ENCODE results near the gene GSTA5.
"Not testable (repeated sequence)": the region's sequence is repeated elsewhere in the genome, so short reads cannot be mapped to it uniquely, and the experiment has no call there.

Gene GSTA5

DNA sequence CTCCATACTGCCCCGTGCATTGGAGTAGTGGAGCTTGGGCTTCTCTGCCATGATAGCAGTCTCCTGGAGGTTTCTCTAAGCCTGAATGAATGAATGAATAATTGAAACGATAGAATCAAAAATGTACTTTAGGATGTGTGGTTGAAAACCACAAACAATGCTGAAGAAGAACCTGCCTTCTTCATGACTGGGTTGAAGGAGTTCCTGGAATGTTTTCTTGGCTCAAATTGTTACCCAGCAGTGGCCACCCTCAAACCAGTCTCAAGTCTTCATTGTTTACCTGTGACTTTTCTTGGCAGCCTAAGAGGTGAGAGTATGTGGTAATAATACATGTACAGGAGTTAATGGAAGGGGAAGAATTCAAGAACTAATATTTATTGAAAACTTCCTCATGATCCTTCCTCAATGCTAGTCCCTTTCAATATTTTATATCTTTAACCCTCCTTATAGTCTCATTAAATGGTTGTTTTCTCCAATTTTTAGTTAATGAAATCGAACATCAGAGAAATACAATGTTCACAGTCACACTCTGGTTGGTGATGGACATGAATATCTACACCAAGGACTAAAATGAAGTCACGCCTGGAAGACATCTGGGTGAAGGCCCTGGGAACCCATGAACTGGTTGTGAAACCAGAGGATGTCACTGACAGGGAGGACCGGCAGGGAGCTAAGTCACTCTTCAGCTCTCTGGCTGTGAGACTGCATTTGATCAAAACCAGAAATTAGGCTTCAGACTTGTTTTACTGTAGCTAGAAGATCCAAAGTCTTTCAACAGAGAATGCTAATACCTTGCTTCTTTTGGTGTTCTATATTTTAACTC, at the start of gene GSTA5:
GSTA5 (minus strand) TSS at position 51 of the 823 bp plus-strand sequence.
- in situ Hi-C loops (cut with MboI; ENCODE audit: low sequenced_read_pairs) = no loop called here

DNA sequence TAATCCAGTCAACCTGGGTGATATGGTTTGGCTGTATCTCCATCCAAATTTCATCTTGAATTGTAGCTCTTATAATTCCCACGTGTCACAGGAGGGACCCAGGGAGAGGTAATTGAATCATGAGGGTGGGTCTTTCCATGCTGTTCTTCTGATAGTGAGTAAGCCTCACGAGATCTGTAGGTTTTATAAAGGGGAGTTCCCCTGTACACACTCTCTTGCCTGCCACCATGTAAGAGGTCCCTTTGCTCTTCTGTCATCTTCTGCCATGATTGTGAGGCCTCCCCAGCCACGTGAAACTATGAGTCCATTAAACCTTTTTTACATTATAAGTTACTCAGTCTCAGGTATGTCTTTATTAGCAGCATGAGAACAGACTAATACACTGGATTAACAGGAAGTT, 49.4 kb upstream of the GSTA5 start:
- in situ Hi-C loops (cut with MboI; ENCODE audit: low sequenced_read_pairs) = no loop called here

DNA sequence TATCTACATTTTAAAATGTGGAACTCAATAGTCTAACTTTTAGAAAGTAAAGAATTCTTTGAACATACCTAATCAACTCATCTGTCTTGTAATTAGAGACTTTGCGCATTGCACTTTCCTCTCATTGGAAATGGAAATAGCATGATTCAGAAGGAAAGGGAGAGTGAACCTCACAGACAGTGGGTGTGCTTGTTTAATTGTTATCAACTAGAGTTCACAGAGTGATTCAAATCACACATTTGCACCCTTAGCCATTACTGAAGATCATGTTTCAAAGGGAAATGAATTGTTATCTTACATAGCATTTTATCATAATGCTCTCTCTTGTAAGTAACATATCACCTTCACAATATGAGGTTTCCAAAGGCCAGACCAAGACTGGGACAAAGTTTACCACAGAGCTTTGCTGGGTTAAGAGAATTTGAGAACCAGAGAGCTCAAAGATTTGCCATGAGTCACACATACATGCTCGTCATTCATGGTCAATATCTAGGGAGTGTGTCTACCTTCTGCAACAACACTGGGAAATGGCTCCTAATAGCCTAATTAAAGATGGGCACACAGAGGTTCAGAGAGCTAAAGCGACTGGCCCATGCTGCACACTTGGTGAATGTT, 47.4 kb upstream of the GSTA5 start:
- in situ Hi-C loops (cut with MboI; ENCODE audit: low sequenced_read_pairs) = no loop called here

DNA sequence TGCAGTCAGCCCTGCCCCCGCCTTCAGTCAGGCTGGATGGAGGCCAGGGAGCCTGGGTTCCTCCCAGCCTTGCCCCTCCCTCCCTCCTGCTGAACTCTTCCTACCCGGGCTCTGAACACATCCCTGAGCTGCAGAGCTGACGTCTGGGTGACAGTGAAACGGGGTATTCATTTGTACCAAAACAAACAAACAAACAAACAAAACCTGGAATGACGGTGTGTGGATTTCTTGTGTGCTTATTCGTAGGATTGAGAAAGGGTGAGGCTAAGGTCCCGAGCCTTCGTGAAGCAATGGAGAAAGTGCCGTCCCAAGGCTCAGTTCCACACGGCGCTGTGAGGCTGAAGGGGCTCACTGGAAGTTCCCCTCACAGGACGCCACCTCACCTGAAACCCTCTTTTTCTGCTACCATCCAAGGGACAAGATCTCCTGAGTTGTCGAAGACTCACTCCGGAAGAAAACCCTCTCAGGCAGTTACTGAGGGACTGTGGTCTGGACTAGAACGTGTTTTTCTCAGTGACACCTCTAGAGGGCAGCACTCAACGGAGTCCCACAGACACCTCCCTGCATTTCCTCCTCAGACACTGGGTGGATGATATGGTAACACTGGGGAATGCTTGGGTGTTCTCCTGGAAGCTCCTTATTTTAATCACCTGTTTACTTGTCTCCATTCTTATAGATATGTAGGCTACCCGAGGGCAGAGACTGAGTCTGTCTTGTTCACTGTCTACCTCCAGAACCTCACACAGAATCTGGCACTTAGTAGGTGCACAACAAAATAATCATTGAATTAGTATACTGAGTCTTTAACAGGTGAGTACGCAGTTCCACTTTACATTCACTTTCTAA, 41.6 kb upstream of the GSTA5 start:
- in situ Hi-C loops (cut with MboI; ENCODE audit: low sequenced_read_pairs) = no loop called here

DNA sequence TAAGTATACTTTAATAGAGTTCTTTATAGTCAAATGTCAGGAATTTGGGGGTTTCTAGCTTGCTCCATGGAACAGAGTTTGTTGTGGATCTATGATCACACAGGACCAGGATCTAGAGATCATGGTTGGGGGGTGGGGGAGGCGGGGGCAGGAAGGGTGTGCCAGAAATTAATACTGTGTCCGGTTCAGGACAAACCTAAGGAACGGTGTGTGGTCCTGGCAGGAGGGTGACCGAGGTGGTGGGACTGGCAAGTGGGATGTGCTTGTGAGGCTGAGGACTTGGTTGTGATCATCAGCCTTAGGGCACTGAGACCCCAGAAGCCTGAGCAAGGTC, 41.0 kb upstream of the GSTA5 start:
- in situ Hi-C loops (cut with MboI; ENCODE audit: low sequenced_read_pairs) = no loop called here

DNA sequence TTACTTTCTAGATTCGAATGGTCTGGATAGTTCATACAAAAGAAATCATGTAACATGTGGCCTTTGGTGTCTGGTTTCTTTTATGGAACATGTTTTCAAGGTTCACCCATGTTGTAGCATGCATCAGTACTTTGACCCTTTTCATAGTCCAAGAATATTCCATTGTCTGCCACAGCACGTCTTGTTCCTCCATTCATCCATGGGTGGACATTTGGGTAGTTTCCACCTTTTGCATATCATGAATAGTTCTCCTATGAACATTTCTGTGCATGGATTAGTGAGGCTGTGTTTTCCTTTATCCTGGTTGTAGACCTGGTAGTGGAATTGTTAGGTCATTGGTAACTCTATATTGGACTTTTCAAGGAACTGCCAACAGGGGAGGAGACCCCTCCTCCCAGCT, 37.2 kb upstream of the GSTA5 start:
- in situ Hi-C loops (cut with MboI; ENCODE audit: low sequenced_read_pairs) = no loop called here

DNA sequence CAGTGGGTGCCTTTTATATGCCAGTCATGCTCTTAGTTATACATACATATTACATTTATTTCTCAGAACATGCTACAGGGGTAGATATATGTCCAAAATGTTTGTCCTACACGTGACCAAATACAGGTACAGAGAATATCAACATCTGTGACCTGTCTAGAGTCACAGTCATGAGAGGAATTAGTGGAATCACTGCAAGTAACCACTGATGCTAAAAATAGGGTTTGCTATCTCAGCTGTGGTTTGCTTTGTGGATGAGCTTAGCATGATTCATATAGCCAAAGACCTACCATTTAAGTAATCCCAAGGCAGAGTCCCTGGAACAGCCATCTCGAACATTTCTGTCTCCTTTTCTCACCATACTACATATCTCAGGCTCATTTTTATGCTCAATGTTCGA, 36.6 kb upstream of the GSTA5 start:
- in situ Hi-C loops (cut with MboI; ENCODE audit: low sequenced_read_pairs) = no loop called here

DNA sequence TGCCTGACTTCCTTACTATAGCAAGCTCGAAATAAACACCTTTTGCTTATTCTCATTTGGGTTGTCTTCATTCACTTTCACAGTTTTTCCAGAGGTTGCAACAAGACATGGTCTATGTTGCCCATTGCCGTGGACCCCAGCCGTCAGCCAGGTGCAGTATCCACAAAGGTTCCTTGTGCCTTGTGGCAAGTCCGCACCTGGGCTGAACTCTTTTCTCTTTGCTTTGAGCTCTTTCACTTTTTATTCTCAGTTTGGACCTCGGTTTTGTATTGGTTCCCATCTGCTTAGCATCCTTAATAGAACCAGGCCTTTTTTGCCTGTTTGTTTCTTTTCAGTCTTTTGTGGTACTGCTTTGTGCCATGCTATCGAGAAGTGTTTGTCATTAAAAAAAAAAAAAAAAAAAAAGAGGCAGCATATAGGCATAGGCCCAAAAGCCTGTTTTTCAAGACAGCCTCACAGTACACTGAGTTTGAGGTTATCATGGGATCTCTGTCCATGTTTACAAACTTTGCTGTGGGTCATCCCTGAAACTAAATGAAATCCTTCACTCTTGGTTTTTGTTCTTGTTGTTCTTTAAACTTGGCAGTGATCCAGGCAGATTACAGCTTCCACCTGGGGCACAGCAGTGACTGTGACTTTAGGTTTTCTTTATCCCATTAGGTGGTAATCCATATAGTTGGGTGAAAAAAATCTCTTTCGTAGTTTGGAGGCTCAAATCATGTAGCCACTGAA, 35.6 kb upstream of the GSTA5 start:
- in situ Hi-C loops (cut with MboI; ENCODE audit: low sequenced_read_pairs) = no loop called here

DNA sequence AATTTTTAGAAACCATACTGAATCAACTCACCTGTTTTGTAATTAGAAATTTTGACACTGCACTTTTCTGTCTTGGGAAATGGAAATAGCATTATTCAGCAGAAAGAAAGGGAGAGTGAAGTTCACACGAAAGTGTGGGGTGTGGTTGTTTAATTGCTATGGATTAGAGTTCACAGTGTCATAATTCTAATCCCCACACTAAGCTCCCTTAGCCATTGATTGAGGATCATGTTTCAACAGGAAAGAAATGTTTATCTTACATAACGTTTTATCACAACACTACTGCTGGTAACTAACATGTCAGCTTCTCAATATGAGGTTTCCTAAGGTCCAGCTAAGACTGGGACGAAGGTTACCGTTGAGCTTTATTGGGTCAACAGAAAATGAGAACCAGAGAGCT, 31.4 kb upstream of the GSTA5 start:
- in situ Hi-C loops (cut with MboI; ENCODE audit: low sequenced_read_pairs) = no loop called here

DNA sequence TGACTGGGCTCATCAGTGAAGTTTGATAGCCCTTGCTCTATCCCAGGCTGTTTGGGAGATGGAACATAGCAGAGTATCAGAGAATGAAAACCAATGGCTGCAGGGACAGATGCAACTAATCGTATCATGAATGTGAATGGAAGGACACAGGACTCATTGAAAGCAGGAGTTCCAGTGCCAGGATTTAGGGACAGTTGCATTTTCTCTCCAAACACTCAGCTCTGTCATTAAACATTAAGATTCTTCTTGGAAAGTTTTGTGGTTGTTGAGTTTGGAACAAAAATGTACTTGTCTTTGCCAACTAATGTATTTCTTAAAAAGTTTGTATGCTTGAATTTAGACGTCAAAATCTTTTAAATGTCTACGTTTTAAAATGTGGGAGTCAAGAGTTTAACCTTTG, 31.0 kb upstream of the GSTA5 start:
- in situ Hi-C loops (cut with MboI; ENCODE audit: low sequenced_read_pairs) = no loop called here

DNA sequence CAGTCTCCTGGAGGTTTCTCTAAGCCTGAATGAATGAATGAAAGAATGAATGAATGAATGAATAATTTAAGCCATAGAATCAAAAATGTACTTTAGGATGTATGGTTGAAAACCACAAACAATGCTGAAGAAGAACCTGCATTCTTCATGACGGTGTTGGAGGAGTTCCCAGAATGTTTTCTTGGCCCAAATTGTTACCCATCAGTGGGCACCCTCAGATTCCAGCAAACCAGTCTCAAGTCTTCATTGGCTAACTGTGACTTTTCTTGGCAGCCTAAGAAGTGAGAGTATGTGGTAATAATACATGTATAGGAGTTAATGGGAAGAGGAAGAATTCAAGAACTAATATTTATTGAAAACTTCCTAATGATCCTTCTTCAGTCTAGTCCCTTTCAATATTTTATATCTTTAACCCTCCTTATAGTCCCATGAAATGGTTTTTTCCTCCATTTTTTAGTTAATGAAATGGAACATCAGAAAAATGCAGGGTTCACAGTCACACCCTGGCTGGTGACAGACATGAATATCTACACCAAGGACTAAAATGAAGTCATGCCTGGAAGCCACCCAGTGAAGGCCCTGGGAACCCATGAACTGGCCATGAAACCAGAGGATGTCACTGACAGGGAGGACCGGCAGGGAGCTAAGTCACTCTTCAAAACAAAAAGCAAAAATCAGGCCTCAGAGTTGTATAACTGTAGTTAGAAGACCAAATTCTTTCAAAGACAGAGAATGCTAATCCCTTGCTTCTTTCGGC, 29.9 kb upstream of the GSTA5 start:
- in situ Hi-C loops (cut with MboI; ENCODE audit: low sequenced_read_pairs) = not testable (repeated sequence)

DNA sequence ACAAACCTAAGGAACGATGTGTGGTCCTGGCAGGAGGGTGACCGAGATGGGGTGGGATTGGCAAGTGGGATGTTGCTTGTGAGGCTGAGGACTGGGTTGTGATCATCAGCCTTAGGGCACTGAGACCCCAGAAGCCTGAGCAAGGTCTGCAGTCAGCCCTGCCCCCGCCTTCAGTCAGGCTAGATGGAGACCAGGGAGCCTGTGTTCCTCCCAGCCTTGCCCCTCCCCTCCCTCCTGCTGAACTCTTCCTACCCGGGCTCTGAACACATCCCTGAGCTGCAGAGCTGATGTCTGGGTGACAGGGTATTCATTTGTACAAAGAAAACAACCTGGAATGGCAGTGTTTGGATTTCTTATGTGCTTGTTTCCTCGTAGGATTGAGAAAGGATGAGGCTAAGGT, 28.3 kb upstream of the GSTA5 start:
- in situ Hi-C loops (cut with MboI; ENCODE audit: low sequenced_read_pairs) = not testable (repeated sequence)

DNA sequence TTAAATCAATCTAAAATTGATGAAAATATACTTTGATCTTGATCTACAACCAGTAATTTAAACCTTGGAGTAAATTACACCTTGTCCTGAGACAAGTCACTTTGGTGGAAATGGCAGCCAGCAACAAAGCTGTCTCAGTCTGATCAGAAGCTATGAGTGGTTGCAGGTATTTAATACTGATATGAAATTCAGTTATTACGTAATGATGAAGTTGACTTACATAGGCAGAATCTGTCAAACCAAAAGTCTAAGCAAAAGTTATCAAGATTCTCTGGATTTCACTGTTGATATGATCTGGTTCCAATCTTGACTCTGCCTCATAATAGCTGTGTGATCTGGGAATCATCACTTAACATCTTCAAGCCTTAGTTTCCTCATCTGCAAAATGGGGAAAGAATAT, 27.6 kb upstream of the GSTA5 start:
- in situ Hi-C loops (cut with MboI; ENCODE audit: low sequenced_read_pairs) = no loop called here

DNA sequence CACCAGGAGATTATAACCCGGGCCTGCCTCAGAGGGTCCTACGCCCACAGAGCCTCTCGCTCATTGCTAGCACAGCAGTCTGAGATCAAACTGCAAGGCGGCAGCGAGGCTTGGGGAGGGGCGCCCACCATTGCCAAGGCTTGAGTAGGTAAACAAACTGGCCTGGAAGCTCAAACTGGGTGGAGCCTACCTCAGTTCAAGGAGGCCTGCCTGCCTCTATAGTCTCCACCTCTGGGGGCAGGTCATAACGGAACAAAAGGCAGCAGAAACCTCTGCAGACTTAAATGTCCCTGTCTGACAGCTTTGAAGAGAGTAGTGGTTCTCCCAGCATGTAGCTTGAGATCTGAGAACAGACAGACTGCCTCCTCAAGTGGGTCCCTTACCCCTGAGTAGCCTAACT, 20.5 kb upstream of the GSTA5 start:
- in situ Hi-C loops (cut with MboI; ENCODE audit: low sequenced_read_pairs) = not testable (repeated sequence)

DNA sequence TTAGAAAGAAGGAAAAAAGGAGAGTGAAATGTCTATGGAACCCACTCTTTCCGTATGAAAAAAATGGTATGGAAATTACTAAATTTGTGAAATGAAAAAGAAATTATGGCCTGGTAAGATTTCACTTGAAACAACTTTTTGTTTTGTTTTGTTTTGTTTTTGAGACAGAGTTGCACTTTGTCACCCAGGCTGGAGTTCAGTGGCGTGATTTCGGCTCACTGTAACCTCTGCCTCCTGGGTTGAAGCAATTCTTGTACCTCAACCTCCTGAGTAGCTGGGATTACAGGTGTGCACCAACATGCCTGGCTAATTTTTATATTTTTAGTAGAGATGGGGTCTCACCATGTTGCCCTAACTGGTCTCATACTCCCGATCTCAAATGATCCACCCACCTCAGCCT, 17.8 kb upstream of the GSTA5 start:
- in situ Hi-C loops (cut with MboI; ENCODE audit: low sequenced_read_pairs) = no loop called here

DNA sequence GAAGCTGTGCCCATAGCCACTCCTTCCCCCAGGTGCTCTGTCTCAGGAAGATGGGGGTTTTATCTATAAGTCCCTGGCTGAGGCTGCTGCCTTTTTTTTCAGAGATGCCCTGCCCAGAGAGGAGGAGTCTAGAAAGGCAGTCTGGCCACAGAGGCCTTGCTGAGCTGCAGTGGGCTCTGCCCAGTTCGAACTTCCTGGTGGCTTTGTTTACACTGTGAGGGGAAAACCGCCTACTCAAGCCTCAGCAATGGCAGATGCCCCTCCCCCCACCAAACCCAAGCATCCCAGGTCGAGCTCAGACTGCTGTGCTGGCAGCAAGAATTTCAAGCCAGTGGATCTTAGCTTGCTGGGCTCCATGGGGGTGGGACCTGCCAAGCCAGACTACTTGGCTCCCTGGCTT, 15.5 kb upstream of the GSTA5 start:
- in situ Hi-C loops (cut with MboI; ENCODE audit: low sequenced_read_pairs) = not testable (repeated sequence)

DNA sequence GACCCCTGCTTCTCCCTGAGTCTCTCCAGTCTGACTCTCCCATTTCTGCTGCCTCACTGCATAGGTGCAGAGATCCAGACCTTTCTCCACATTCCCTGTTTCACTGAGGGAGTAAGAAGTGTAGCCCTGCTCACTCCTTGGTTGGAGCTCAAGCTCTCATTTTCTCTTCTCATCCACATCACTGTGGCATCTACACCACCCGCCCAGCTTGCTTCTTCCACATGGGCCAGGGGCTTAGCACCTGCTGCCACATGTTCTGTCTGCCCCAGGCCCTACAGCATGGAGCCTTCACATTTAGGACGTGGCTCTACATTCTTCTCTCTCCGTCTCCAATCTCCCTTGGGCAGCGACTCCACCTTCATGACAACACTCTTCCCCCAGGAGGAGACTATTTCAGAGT, 8.5 kb upstream of the GSTA5 start:
- in situ Hi-C loops (cut with MboI; ENCODE audit: low sequenced_read_pairs) = no loop called here

DNA sequence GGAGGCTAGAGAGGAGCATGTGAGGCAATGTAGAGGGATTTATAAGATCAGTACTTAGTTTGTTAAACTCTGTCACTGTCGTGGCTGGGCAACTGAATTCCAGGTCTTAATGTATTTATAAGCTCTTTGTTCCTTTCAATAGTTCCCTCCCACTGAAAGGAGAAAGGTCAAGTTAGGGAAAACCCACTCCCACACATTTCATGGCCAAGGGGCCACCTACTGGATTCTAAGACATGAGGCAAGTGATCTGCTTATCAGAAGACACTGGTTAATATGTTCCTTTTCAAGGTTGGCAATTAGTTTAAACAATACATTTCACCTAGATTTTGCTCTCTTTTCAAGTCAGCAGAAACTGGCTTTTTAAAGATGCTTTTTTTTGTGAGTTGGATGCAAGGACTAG, 5.4 kb upstream of the GSTA5 start:
- in situ Hi-C loops (cut with MboI; ENCODE audit: low sequenced_read_pairs) = no loop called here

DNA sequence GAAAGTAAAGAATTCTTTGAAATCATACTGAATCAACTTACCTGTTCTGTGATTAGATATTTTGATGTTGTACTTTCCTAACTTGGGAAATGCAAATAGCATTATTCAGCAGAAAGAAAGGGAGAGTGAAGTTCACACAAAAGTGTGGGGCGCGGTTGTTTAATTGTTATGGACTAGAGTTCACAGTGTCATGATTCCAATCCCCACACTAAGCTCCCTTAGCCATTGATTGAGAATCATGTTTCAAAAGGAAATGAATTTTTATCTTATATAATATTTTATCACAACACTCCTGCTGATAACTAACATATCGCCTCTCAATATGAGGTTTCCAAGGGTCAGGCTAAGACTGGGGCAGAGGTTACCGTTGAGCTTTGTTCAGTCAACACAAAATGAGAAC, 3.0 kb upstream of the GSTA5 start:
- in situ Hi-C loops (cut with MboI; ENCODE audit: low sequenced_read_pairs) = no loop called here
